ENCODE measurements around the gene GPR62. TPM values are rescaled to one million over a fixed set of nuclear protein-coding genes. Genes with fewer than 3 reads are reported as not detected.

Gene GPR62
- total and polyA plus RNA-seq, 7 donors: 0.03 to 1.1 (median 0.71) TPM; not detected in 4

- Histone ChIP-seq H3K27ac (no peak overlapping the region), H3K27me3 (peaks cover 0 to 12% (median 0%) of the 10 kb centered on the region in 3 donors), H3K4me3 (no peak overlapping the region), H3K36me3 (peaks cover 20 to 28% (median 22%) of the 10 kb centered on the region in 4 donors), H3K4me1 (peaks cover 0 to 26% (median 18%) of the 10 kb centered on the region in 4 donors), H3K9me3 (no peaks in the 10 kb centered on the region)
- TF ChIP-seq POLR2A (IDR thresholded peaks at IDR 0.05) (no peak), EP300 (IDR thresholded peaks at IDR 0.05) (no peak), POLR2AphosphoS5 (IDR thresholded peaks at IDR 0.05) (no peak)
- TF ChIP-seq, protein P1, sequence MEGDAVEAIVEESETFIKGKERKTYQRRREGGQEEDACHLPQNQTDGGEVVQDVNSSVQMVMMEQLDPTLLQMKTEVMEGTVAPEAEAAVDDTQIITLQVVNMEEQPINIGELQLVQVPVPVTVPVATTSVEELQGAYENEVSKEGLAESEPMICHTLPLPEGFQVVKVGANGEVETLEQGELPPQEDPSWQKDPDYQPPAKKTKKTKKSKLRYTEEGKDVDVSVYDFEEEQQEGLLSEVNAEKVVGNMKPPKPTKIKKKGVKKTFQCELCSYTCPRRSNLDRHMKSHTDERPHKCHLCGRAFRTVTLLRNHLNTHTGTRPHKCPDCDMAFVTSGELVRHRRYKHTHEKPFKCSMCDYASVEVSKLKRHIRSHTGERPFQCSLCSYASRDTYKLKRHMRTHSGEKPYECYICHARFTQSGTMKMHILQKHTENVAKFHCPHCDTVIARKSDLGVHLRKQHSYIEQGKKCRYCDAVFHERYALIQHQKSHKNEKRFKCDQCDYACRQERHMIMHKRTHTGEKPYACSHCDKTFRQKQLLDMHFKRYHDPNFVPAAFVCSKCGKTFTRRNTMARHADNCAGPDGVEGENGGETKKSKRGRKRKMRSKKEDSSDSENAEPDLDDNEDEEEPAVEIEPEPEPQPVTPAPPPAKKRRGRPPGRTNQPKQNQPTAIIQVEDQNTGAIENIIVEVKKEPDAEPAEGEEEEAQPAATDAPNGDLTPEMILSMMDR (IDR thresholded peaks at IDR 0.05): no peak
- intact Hi-C loops (cut with DNase I): loop anchor here (5.0 kb wide), 1 partner anchor 290 kb away; the partner anchor contains the start of gene GLYCTK
- no peak for DNase-seq
- 64 to 71% methylated on average over 2 of the region's 2 CpGs for WGBS, 2 donors
These were observed 42.0 kb downstream of the GPR62 start for GRCh38 chr3:51997172-51997571.

DNA sequence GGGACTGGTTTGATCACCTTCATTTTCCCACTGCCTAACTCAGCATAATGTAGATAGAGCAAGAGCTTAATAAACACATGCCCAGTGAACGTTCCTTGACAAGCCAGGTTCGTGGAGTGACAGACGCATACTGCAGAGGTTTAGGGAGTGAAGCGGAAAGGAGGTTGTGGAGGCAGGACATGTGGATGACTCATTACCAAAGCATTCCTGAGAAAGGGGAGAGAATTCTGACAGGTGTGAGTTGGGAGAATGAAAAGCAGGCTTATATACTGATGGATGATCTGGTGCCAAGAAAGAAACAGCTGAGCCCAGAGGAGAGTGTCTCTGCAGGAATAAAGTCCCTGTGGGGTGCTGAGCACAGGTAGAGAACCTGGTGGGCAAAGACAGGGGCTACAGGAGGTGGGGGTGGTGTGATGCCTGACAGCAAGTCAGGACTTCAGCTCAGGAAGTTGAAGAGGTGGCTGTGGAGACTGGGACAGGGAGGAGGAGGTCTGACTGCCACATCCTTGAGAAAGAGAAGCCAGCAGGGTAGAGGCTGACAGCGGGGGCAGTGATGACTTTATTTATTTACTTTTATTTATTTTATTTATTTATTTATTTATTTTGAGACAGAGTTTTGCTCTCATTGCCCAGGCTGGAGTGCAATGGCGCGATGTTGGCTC lies 42.9 kb downstream of the GPR62 start:
- H3K4me1 ChIP-seq: peaks cover 0 to 26% (median 17%) of the 10 kb centered on the region in 4 donors
- H3K9me3 ChIP-seq: no peaks in the 10 kb centered on the region
- H3K27ac ChIP-seq: no peak overlapping the region
- H3K36me3 ChIP-seq: peaks cover 15 to 19% (median 16%) of the 10 kb centered on the region in 4 donors
- H3K27me3 ChIP-seq: peaks cover 0 to 12% (median 0%) of the 10 kb centered on the region in 3 donors
- no peak overlapping the region for H3K4me3 ChIP-seq
- 47 to 71% methylated on average over 7 of the region's 7 CpGs for WGBS, 2 donors
- TF ChIP-seq, protein P1 (IDR thresholded peaks at IDR 0.05): no peak
- TF ChIP-seq POLR2A (IDR thresholded peaks at IDR 0.05): no peak
- TF ChIP-seq EP300 (IDR thresholded peaks at IDR 0.05): no peak
- intact Hi-C loops (cut with DNase I): loop anchor here (5.0 kb wide), 1 partner anchor 289 kb away; the partner anchor contains the start of gene GLYCTK
- DNase-seq: no peak

GRCh38 chr3:51998774-51999173 lies 43.6 kb downstream of the GPR62 start:
- TF ChIP-seq, protein P1 (IDR thresholded peaks at IDR 0.05): no peak
- TF ChIP-seq POLR2AphosphoS5 (IDR thresholded peaks at IDR 0.05) (no peak), POLR2A (IDR thresholded peaks at IDR 0.05) (no peak), EP300 (IDR thresholded peaks at IDR 0.05) (no peak)
- H3K9me3 ChIP-seq: no peaks in the 10 kb centered on the region
- H3K36me3 ChIP-seq: peaks cover 9 to 12% (median 10%) of the 10 kb centered on the region in 4 donors
- intact Hi-C loops (cut with DNase I): loop anchor here (5.0 kb wide), 1 partner anchor 289 kb away; the partner anchor contains the start of gene GLYCTK
- no peak overlapping the region for H3K27ac ChIP-seq
- H3K4me1 ChIP-seq: peaks cover 0 to 22% (median 16%) of the 10 kb centered on the region in 4 donors
- peaks cover 0 to 12% (median 0%) of the 10 kb centered on the region in 3 donors for H3K27me3 ChIP-seq
- no peak for DNase-seq
- no peak overlapping the region for H3K4me3 ChIP-seq
- WGBS, 2 donors: 82 to 85% methylated on average over 7 of the region's 7 CpGs

GRCh38 chr3:51999846-52000245 lies 44.7 kb downstream of the GPR62 start:
- no peak overlapping the region for H3K27ac ChIP-seq
- DNase-seq: no peak
- H3K27me3 ChIP-seq: peaks cover 0 to 12% (median 0%) of the 10 kb centered on the region in 3 donors
- H3K4me1 ChIP-seq: peaks cover 0 to 11% (median 6%) of the 10 kb centered on the region in 4 donors
- peaks cover 0 to 1% (median under 1%) of the 10 kb centered on the region in 4 donors for H3K36me3 ChIP-seq
- intact Hi-C loops (cut with DNase I): loop anchor here (2.0 to 5.0 kb wide), 3 partner anchors 57 to 337 kb away; partner anchors contain the start of genes DUSP7 and GLYCTK
- no peaks in the 10 kb centered on the region for H3K9me3 ChIP-seq
- TF ChIP-seq, protein P1 (IDR thresholded peaks at IDR 0.05): no peak
- TF ChIP-seq POLR2AphosphoS5 (IDR thresholded peaks at IDR 0.05) (no peak), EP300 (IDR thresholded peaks at IDR 0.05) (no peak), POLR2A (IDR thresholded peaks at IDR 0.05) (no peak)
- 89 to 90% methylated on average over 2 of the region's 2 CpGs for WGBS, 2 donors
- no peak overlapping the region for H3K4me3 ChIP-seq

All from sigmoid colon (tissue), 7 donors.